Globus pallidus (tissue), 1 donor: Measurements from ENCODE around the gene AKAP6.
A peak's percentile ranks its signal among the peaks of the same experiment; 100 is the strongest.
"Not testable (repeated sequence)": the region's sequence is repeated elsewhere in the genome, so short reads cannot be mapped to it uniquely, and the experiment has no call there.

Experiments
- DNase-seq: peaks from one replicate; pipeline ENCODE4 v3.0.0-alpha.2; 2015; ENCODE audit warnings: low spot score

The AKAP6 gene

DNA sequence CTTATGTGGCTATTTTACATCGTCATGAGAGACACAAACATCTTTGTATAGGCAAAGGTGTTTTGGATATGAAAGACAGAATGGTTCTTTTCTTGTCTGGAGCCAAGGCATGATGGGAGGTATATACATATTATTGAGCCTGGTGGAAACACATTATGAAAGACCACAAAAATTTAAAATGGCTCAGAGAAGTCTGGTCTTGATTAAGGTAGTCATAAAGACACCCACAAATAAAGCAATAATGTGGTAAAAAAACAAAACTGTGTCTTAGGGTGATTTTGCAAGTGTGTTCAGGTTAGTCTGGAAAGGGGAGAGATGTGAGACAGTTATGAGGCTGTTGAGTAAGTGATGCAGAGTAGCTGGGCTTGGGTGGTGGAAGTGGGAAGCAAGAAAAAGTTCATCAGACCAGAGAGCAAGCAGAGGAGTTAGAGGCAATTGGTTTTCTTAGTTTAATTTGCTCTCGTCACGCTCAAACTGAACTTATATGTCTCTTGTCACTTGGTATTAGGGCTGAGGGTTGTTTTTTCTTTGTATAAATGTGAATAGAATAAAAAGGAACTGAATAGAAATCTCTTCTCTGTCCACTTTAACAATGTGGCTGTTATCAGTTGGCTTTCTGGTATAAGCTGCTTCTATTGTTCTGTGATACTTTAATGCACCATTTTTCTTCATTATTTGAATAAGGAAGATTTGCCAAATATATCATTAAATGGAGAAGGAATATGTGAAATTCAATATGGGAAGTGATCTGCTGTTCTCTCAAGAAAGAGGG lies 115.0 kb downstream of the AKAP6 start:
- no peak for DNase-seq

DNA sequence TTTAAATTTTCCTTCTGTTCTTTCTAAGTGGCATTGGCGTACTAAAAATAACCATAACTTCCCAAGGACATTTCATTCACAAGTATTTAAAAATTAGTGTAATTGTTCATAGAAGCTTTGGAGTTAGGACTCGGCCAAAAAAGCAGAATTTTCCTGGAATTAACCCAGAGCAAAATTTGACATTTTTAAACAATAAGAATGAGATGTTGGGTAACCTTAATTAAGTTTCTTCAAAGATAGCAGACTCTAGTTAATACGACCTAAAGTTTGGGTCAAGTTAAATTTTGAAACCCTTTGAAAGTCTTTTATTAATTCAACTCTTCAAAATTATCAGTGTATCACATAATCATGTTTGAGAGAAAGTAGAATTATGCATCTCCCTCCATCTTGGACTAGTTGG lies 118.3 kb downstream of the AKAP6 start:
- no peak for DNase-seq

DNA sequence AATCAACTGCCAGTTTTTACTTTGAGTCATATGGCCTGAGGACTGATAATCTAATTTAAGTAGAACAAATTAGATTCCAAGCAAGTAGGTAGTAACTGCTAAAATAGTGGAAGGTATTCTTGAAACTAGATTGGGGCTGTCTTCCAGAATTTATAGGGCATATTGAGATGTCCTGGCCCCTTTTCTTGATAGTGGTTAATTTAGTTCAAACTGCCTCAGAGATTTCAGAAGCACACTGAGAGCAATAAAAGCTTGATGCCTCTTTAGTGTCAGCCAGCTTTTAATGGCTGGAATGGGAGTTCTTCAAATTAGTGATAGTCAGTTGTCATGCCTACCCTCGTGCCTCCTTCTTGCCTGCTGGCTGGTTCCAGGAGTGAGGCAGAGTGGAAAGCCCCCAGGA lies 120.5 kb downstream of the AKAP6 start:
- no peak for DNase-seq

DNA sequence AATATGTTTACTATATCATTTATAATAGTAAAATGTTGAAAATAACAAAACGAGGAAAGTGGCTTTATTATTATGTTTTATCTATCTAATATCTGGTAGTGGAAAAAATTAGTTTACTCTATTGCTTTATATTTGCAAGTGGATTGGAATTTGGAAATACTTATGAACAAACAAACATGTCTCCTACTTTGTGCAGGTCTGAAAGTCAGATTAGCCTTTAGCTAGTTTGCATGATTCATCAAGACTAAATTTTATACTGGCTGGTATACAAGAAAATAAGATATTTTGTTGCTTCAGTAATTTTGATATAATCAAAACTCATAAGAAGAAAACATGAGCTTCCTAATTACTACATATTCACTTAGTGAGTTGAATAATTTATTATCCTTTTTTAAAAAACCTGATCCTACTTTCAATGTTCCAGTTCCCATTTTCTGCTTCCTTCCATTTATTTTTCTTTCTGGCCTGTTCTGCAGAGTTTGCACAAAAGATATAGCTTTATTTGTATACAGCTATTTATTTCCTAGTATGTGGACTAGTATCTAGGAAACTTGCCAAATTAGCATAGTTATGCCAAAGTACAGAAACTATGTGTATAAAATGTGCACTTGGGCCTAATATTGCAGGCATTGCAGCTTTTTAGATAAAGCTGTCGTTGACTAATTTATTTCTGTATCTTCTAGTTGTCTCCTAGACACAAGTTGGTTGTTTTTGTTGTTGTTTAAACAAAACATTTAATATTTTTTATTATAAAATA lies 122.0 kb downstream of the AKAP6 start:
- no peak for DNase-seq

DNA sequence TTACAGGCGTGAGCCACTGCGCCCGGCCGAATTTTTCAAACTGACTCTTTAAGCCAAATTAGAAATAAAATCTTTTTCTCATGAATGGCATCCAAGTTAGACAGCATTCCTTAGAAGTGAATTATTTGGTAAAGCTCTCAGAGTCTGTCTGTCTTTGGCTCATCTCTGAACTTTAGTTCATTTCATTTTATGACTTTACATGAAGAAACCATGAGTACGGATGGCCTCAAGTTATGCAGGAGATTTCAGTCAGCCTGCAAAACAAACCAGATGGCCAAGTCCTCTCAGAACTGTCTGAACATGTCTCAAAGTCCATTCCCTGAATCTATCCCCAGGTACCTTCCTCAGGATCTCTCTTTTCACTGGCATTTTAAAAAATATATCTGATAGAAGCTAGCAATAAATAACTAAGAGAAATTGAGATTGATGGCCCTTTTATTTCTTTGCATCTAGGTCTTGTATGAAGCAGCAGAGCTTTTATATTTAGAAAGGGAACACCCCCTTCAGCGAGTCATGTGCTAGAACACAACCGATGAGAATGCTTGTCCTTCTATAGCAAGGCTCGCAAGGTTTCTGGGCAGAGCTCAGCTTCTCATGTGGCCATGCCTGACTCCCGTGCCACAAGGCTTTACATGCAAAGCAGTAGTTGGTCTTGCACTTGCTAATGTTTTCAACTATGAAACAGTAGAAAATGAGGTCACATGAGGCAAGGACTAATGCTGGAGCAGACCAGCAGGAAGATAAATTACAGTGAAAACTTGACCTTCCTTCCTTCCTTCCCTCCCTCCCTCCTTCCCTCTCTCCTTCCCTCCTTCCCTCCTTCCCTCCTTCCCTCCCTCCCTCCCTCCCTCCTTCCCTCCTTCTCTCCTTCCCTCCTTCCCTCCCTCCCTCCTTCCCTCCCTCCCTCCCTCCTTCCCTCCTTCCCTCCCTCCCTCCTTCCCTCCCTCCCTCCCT lies 125.0 kb downstream of the AKAP6 start:
- no peak for DNase-seq

DNA sequence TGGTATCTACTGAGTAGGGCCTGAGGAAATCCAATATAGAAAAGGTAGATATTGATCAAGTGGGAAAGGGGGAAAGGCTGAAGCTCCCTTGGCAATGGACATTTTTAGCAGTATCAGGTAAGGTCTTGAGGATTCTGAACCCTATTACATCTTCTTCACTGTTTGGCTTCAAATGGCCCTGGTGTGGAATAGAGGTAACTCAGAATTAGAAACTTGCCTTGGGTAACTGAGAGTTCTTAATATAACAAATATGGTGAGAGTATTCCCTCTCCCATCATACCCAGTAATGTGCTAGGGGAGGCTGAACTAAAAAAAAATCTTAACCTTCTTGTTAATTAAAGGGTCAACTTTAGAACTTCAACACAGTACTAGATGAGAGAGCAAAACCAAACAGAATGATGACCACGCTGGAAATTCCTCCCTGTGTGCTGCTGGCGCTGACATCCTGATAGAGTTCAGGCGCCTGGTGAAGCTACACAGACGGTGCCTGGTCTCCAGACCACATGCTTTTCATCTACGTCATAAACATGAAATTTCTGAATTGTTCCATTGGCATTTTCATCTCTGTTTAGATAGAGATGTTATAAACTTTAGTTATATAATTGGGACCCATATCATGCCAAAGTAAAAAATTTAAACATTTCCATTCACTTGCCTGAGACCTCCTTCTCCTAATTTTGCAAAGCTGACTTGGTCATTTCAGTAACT lies 128.3 kb downstream of the AKAP6 start:
- DNase-seq = no peak

DNA sequence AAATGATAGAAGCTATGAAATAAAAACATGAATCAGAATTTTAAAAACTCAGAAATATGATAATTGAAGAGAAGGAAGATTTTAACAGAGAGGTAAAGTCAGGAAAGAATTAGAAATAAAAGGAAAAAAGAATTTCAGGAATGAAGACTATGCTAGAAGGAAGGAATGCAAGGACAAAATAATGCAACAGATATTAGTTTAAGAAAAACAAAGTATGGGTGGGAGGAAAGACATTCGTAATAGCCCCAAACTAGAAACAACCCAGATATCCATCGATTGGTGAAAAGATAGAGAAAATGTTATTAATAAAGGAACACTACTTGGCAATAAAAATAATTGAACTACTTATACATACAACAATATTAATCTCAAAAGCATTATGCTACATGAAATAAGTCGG lies 129.6 kb downstream of the AKAP6 start:
- no peak for DNase-seq

DNA sequence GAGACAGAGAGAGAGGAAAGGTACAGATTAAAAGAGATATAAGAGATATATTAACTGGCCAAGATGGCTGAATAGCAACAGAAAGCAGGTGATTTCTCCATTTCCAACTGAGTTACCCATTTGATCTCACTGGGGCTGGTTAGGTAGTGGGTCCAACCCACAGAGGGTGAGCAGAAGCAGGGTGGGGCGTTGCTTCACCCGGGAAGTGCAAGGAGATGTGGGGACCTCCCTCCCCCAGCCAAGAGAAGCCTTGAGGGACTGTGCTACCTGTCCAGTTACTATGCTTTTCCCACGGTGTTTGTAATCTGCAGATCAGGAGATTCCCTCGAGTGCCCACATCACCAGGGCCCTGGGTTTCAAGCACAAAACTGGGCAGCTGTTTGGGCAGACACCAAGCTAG lies 131.2 kb downstream of the AKAP6 start:
- DNase-seq = no peak

DNA sequence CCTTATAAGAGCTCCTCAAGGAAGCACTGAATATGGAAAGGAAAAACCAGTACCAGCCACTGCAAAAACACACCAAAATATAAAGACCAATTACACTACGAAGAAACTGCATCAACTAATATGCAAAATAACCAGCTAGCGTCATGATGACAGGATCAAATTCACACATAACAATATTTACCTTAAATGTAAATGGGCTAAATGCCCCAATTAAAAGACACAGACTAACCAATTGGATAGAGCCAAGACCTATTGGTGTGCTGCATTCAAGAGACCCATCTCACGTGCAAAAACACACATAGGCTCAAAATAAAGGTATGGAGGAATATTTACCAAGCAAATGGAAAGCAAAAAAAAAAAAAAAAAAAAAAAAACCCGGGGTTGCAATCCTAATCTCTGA lies 133.5 kb downstream of the AKAP6 start:
- DNase-seq = not testable (repeated sequence)

DNA sequence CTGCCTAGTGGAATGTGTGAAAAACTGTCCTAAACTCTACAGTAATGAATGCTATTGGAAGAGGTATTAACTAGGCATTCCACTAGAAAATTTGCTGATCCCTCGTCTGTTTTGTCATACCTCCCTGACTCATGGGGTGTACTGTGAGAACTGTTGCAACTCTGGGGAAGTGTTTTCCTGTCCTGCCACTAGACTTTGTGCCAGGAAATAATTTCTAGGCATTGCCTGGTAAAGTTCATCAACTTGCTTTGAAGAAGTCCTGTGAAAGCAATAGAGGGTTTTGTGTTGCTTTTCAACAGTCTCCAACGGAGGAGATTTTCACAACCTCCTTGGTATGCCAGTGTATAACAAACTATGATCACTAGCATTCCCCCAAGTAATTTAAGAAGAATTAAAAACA lies 139.9 kb downstream of the AKAP6 start:
- no peak for DNase-seq

DNA sequence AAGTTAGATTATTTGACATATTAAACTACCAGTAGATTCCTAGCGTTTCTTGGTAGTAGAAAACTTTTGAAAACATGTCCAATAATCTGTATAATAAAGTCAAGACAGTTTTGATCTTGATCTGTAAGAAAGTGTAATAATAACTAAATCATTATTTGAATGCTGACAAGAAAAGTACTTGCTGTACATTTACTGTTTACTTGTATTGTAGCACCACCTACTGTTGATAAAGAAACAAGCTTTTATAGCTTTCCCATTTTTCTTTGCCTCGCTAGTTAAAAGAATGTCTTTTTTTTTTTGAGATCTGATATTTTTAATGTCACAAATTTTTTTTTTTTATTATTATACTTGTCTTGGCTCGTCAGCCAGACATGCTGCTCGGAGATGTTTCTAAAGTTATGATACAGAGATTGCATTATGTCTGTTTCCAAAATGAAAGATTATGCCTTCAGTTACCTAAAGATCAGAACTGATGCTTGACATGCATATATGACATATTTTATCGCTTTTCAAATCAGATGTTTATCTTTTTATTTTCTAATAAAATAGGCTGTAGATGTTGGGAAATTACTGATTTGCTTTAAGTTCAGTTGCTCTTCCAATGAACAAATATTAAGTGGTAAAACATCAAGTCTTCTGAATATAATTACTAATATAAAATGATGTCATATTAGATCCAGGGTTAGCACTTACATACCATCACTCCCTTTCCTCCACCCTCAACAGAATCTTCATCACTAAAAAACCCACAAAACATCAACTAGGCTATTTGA lies 140.5 kb downstream of the AKAP6 start:
- DNase-seq = peak; percentile 81

DNA sequence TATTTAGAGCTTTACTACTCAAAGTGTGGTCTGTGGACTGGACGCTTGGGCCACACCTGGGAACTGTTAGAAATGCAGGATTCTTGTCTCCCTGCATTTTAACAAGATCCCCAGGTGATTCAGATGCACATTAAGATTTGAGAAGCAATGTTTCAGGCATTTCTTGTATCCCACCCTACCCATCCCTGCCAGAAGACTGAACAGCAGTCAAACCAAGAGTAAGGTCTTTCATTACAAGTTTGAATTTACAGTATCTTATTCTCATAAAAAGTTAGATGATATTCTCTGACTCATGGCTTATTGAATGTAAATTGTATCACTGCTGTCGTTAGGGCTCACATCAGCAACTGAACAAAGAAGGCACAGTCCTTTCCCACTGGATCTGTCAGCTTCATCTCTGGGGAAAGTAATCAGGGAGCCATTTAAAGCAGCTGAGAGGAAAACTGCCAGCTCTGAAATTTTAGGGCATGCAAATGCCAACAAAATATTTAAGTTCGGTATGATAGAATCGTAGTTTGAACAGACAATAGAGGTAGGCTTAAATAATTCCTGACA lies 141.1 kb downstream of the AKAP6 start:
- peak; percentile 74 for DNase-seq

DNA sequence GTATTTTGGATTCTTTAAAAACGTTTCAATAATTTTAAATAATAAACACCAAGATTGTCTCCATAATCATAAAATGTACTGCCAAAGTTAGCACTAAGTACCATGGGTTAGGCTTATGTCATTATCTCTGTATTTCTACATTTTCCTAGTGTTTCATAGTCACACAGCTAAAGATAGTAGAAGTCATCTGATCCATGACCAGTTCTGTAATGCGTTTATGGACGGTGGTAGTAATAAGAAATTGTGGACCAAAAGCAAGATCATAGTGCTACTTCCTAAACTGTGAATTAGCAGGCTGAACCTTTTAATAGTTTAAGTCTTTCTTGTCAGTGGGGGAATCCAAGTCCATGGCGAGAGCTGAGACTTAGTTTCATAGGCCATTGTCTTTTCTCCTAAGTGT lies 142.1 kb downstream of the AKAP6 start:
- no peak for DNase-seq

DNA sequence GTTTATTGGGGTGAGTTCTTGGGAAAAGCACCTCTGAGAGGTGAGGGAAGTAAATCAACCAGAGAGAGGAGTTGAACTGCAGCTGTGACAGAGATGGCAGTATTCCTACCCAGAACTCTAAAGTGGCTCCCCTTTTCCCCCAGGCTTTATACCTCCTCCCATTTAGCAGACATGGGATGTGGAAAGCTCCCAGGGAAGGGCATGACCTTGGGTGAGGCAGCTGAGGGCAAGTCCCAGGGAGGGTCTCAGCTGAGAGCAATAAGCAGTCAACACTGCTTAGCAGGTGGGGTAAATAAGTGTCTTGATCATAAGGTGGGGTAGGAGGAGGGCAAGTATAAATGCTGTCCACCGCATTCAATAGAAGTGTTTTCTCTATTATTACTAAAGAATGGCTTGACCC lies 143.0 kb downstream of the AKAP6 start:
- DNase-seq = no peak

DNA sequence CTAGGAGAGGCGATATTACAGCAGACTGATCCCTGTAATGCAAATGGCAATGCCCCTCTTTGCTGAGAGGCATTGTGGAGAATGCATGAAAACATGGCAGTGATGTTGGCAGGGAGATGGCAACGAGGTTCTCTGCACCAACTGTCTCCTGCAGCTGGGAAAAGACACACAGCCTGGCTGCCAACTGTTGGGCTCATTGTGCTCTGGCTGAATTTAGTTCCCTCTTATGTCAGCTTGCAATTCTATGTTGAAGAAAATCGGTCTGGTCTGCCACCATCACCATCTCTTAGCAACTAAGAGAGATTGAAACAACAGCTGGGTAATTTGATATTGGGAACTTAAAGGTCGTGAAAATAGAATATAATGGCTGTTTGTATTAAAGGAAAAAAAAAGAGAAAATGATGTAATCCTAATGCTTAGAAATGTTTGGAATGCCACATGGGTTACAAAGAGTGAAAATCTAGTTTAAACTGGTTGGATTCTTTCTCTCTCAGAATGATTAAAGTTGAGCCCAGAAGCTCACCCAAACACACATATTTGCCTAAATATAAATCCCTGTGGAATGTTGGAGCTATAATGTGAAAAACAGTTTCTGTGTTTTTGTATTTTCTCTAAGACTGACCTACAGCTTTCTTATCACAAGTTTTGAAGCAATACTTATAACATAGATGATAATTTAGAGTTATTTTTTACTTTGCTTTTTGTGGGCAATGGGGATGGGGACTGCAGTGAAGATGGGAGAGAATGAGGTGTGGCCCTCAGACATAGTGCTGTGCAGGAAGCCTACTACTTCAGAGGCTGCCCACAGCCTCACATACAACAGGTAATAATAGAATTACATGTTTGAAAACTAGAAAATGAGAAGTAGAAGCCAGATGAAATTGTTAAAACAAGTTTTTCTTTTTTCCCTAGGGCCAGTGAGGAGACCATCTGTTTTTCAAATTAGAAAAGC lies 143.7 kb downstream of the AKAP6 start:
- peak; percentile 90 for DNase-seq

DNA sequence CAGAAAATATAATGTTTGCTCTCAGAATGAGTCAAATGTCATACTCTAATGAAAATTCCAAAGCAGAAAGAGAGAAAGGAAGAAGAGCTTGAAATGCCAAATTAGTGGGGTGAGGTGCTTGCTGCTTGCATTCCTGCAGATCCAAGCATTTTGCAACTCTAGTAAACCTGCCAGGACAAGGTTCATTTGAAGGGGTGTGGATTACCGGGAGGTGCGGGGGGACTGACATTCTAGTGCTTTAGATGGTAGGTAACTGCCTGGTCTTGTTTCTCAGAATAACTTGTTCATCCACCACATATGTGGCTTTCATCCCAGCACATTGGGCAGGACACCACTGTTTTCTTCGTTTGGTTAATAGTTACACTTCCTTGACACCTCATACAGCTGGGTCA lies 144.4 kb downstream of the AKAP6 start:
- DNase-seq = peak; percentile 43

DNA sequence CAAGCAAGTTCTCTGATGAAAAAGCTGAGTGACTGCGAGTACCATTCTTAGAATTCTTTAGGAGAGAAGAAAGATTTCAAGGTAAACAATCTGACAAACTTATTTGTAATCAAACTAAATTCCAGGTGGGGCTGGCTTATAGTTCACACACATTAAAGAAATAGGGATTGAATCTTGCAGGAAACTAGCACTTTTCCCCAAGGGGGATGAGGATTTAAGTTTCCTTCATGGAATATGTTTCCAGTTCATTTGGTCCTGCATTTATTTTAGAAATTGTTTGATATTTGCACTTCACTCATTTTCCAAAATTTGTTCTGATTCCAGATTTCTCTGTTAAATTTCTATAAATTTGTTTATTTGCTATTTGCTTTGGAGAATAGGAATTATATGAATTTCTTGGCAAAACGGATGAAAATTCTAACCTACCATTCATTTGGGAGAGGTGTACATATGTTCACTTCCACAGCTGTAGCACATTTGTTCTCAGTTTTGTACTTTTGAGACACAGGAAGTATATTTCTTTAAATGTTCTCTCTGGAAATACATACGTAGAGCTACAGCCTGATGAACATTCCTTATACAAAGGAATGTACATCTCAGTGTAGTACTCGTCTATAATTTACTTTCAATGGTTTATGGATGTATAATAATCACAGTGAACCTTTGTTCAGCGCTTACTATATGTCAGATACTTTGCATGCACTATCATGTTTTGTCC lies 145.5 kb downstream of the AKAP6 start:
- DNase-seq = peak; percentile 15

DNA sequence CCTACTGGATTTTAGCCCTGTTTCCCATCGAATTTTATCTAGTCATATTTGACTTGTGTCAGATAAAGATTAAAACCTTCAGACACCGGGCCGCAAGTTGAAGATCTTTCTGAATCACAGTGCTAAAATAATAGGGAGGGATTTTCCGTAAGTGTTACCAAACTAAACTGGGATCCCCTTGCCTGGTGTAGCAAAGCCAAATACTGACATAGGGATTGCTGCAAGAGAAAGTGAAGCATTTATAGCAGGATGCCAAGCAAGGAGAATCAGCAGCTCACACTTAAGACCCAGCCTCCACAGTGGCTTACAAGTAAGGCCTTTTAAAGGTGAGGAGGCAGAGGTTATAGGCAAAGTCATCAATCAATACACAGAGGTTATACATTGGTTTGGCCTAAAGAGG lies 147.4 kb downstream of the AKAP6 start:
- no peak for DNase-seq

DNA sequence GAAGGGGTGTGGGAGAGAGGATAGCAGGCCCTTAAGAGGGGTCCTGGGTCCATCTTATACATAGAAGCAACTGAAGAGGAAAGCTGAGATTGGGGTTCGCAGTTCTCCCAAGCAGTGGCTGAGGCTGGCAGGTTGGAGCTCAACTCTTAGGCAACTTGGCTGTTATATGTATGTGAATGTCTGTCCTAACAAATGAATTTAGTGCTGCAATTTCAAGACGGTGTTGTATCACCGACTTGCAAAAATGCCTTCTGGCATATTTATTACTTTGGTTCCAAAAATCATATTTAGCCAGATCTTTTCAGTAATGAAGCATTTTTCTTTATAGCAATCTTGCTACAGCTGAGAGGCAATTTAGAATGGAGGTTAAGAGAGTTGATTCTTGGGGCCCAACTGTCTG lies 148.3 kb downstream of the AKAP6 start:
- DNase-seq = no peak
